GM18502 (cell line): Measurements from ENCODE around the gene HMSD.

ENCODE experiments used
- ATAC-seq: cut with Tn5 transposase; IDR thresholded peaks from one replicate; pipeline ENCODE4 v1.9.1; 2021; ENCODE audit warnings: mild to moderate bottlenecking; ENCODE audit not compliant: unreplicated experiment, poor library complexity

The HMSD gene

GRCh38 chr18:63982361-63982760 lies 33.3 kb downstream of the HMSD start:
- ATAC-seq: no peak

- no peak for ATAC-seq
These were observed 37.8 kb downstream of the HMSD start for GRCh38 chr18:63986885-63987284.

GRCh38 chr18:63987743-63988142 lies 38.6 kb downstream of the HMSD start:
- ATAC-seq: no peak

GRCh38 chr18:63992751-63993150 lies 43.6 kb downstream of the HMSD start:
- no peak for ATAC-seq

GRCh38 chr18:63994783-63995399 lies 45.8 kb downstream of the HMSD start:
- peak; percentile 62 for ATAC-seq

GRCh38 chr18:63997041-63997440 lies 47.9 kb downstream of the HMSD start:
- ATAC-seq: no peak

- ATAC-seq: no peak
These were observed 48.5 kb downstream of the HMSD start for GRCh38 chr18:63997606-63998005.

GRCh38 chr18:63999871-64000270 lies 50.8 kb downstream of the HMSD start:
- ATAC-seq: no peak

- ATAC-seq: no peak
These were observed 53.5 kb downstream of the HMSD start for GRCh38 chr18:64002581-64002980.

GRCh38 chr18:64009305-64009704 lies 60.2 kb downstream of the HMSD start:
- no peak for ATAC-seq
